Panc1 (cell line): ENCODE measurements around the gene C14orf132.

Source experiments
- POLR2AphosphoS5 ChIP-seq: IDR thresholded peaks from 2 replicates; pipeline ENCODE4 v1.6.1; 2012; ENCODE audit warnings: mild to moderate bottlenecking, low read depth, low read length, moderate library complexity
- SIN3A ChIP-seq: IDR thresholded peaks from 2 replicates; pipeline ENCODE4 v1.6.1; 2012; ENCODE audit warnings: low read depth, mild to moderate bottlenecking, low read length, moderate library complexity, borderline replicate concordance; ENCODE audit not compliant: insufficient read depth
- TCF7L2 ChIP-seq: IDR thresholded peaks from 2 replicates; pipeline ENCODE4 v1.6.1; 2011; ENCODE audit warnings: mild to moderate bottlenecking, low read depth, low read length, inconsistent platforms
- TF ChIP-seq, protein P1 (sequence below): fragments of 450-650 bp; IDR thresholded peaks from 2 replicates; pipeline ENCODE4 v1.5.1; 2017; ENCODE audit warnings: mild to moderate bottlenecking
- TF ChIP-seq, protein P2 (sequence below), 2 experiments: IDR thresholded peaks; 2 replicates each; pipeline ENCODE4 v1.6.1; 2011 to 2012; ENCODE audit warnings: low read depth in 2 of 2, control low read depth in 1 of 2, low read length in 1 of 2, mild to moderate bottlenecking in 1 of 2, moderate library complexity in 1 of 2; ENCODE audit not compliant: insufficient read depth in 1 of 2

DNA sequence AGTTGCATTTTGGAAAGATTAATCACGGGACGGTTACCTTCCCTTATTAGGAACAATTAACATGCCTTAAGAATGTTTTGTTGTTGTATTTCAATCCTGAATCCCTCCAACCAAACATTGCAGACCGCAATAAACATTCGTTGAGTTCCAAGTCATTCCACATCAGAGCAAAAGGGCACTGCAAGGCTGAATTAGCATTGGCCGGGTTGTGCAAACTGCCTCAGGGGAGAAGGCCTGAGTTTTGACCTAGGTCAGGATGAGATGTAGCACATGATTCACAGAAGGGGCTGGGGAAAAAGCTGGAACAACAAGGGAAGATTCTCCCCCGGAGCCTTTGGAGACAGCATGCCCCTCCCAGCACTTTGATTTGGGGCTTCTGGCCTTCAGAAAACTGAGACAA, 83.3 kb downstream of the C14orf132 start:
- TF ChIP-seq, protein P1, sequence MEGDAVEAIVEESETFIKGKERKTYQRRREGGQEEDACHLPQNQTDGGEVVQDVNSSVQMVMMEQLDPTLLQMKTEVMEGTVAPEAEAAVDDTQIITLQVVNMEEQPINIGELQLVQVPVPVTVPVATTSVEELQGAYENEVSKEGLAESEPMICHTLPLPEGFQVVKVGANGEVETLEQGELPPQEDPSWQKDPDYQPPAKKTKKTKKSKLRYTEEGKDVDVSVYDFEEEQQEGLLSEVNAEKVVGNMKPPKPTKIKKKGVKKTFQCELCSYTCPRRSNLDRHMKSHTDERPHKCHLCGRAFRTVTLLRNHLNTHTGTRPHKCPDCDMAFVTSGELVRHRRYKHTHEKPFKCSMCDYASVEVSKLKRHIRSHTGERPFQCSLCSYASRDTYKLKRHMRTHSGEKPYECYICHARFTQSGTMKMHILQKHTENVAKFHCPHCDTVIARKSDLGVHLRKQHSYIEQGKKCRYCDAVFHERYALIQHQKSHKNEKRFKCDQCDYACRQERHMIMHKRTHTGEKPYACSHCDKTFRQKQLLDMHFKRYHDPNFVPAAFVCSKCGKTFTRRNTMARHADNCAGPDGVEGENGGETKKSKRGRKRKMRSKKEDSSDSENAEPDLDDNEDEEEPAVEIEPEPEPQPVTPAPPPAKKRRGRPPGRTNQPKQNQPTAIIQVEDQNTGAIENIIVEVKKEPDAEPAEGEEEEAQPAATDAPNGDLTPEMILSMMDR: no peak
- TF ChIP-seq, protein P2, sequence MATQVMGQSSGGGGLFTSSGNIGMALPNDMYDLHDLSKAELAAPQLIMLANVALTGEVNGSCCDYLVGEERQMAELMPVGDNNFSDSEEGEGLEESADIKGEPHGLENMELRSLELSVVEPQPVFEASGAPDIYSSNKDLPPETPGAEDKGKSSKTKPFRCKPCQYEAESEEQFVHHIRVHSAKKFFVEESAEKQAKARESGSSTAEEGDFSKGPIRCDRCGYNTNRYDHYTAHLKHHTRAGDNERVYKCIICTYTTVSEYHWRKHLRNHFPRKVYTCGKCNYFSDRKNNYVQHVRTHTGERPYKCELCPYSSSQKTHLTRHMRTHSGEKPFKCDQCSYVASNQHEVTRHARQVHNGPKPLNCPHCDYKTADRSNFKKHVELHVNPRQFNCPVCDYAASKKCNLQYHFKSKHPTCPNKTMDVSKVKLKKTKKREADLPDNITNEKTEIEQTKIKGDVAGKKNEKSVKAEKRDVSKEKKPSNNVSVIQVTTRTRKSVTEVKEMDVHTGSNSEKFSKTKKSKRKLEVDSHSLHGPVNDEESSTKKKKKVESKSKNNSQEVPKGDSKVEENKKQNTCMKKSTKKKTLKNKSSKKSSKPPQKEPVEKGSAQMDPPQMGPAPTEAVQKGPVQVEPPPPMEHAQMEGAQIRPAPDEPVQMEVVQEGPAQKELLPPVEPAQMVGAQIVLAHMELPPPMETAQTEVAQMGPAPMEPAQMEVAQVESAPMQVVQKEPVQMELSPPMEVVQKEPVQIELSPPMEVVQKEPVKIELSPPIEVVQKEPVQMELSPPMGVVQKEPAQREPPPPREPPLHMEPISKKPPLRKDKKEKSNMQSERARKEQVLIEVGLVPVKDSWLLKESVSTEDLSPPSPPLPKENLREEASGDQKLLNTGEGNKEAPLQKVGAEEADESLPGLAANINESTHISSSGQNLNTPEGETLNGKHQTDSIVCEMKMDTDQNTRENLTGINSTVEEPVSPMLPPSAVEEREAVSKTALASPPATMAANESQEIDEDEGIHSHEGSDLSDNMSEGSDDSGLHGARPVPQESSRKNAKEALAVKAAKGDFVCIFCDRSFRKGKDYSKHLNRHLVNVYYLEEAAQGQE (IDR thresholded peaks at IDR 0.05; ENCODE audit: insufficient read depth in 1 of 2, low read depth in 2 of 2, low read length in 1 of 2): no peak
- TF ChIP-seq TCF7L2: no peak
- TF ChIP-seq POLR2AphosphoS5: no peak
- no peak for TF ChIP-seq SIN3A
